ENCODE measurements around the gene EXD2.
"Not testable (repeated sequence)": the region's sequence is repeated elsewhere in the genome, so short reads cannot be mapped to it uniquely, and the experiment has no call there.

The EXD2 gene, protein sequence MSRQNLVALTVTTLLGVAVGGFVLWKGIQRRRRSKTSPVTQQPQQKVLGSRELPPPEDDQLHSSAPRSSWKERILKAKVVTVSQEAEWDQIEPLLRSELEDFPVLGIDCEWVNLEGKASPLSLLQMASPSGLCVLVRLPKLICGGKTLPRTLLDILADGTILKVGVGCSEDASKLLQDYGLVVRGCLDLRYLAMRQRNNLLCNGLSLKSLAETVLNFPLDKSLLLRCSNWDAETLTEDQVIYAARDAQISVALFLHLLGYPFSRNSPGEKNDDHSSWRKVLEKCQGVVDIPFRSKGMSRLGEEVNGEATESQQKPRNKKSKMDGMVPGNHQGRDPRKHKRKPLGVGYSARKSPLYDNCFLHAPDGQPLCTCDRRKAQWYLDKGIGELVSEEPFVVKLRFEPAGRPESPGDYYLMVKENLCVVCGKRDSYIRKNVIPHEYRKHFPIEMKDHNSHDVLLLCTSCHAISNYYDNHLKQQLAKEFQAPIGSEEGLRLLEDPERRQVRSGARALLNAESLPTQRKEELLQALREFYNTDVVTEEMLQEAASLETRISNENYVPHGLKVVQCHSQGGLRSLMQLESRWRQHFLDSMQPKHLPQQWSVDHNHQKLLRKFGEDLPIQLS

DNA sequence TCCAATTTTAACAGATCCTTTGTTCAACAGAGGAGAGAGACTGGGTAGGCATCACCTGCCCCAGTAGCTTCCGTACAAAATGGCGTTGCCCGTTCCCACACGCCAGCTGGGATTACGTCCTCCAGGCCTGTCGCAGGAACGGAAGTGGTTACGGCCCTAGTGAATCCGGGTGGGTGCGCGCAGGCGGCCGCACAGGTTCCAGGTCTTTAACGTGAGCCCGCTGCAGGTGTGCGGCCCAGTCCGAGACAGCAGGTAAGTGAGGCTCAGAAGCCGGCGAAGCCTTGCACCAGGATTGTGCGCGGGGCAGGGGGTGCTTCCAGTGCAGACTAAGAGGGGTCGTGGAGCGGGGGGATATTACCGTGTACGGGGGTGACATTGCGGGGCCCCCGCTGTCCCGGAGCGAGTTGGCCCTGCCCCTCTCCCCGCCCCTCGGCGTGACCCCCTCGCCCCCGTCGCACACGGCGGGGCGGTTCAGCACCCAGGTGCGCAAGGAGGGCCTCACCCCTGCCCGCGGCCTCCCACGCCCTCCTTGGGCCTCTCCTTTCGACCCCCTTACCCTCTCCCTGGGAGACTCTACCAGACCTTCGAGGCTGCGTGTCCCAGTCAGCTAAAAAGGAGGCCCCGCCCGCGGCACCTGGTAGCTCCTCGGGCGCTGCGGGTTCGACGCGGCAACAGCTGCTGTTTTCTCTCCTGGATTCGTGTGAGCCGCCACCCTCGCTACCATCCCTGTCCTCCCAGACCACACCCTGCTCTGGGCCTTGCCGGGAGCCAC lies at the start of gene EXD2:
TSS of gene EXD2 (plus strand) at position 159 of the 772 bp plus-strand sequence. CDS start 17,973 bp downstream, outside the sequence.
- peak; percentile 83 to 86 for DNase-seq

DNA sequence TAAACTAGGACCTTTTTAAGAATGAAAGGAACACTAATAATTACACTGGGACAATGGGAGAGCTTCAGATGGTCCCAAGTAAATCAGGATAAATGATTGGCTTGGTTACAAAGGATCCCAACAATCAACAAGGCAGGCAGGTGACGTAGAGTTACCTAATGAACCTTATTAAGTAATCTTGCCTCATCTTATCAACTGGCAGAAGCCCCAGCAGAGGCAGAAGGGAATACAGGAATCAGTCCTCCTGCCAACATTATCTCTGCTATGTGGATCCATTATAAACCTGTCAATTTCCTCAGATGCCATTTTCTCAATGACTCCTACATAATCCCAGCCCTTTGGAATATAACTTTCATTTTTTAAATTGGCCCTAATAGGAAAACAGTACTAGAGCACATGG lies 49.7 kb upstream of the EXD2 start:
- DNase-seq, result no peak

DNA sequence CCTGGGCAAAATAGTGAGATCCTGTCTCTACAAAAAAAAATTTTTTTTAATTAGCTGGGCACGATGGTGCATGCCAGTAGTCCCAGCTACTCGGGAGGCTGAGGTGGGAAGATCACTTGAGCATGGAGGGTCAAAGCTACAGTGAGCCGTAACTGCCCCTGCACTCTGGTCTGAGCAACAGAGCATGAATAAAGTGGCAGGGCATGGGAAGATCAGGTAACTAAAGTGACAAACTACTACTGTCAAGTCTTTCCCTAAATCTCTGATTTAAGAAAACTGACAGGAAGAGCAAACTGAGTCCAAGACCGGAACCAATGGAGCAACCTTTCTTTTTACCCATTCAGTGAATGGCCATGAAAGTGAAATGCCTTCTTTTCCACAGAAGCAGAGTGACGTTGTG lies 49.2 kb upstream of the EXD2 start:
- no peak for DNase-seq

DNA sequence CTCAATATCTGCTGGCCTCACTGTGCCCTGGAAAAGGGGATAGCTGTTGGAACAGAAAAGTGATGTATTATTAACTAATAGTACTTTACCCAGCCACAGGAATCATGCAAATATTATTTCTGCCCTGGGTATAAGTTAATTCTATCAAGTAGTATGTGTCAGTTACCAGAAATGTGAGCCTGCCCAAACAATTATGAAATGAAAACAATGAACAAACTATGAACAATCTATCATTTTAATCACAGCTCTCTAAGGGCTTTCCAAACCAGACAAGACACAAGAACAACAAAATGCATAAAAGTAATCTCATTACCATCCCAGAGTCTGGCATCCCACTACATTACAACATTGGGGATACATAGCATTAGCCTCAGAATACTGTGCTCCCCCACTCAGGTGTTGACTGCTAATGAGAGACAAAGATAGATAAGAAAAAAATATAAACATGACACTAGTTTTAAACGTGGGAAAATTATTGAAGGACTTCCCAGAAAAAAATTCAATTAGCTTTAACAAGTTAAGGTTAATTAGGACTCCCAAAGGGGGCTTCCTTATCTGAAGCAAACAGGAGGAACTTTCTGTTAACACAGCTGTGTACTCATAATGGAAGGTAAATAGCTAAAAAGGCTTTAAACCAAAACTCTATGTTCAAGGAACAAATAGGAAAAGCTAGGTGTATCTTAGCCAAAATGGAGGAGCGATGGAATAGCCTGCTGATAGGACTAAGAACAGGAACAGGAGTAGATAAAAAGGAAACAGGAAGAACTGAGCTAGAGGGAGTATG lies 41.6 kb upstream of the EXD2 start:
- no peak for DNase-seq

DNA sequence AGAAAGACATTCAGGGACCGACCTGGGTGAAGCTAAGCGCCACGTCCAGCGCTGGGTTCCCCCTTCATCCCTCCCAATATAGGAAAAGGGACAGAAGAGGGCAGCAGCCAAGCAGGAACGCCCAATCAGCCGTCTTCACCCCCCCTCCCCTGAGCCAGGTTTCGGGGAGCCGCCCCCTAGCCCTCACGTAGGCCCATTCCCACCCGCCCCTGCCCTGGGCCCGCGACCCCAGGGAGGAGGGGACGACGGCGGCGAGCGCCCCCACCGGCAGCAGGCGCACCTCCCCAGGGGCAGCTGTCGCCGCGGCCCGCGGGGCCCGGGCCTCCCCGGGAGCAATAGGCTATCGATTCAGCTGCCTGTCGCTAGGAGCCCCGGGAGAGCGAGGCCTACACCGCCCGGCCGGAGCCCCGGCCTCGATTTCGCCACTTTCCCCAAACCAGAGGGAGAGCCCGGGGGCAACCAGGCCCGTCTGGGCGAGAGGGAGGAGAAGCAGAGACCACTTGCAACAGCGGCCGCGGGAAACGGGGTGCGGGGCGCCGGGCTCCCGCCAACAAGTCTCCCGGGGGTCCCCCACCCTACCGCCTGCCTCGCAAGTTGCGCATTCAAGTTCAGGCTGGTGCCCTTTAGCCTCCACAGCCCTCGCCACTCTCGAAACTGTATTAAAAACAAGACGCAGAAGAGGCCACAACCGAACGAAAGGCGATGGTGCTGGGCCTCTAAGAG lies 39.7 kb upstream of the EXD2 start:
- DNase-seq, result peak; percentile 77 to 83

DNA sequence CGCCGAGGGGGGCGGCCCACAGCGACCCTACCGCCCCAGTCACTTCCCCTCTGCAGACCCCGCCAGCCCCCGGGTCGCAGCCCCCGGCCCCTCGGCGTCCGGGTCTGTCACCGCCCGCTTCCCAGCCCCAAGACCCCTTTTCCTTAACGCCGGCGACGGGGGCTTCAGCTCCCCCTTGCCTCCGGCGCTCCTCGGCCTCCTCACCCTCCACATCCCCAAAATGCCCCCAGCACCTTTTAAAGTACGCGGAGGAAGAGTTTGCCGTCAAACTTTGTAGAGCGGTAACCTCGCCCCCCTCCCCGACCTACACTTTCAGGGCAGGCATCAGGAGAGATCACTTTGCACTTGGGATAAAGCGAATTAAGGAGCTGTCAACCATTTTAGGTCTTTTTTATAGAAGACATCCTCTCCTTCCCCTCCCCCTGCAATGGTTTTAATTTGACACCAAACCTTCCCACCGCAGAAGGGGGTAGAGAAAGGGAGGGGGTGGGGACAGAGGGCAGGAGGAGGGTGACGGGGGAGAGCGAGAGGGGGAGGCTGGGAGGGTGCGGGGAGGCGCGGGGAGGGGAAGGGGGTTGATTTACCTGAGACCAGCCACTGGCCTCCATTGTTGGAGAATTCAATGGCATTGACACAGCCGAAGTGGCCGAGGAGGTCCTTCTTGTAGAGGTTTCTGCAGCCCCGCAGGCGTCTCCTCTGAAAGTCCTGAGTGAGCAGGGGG lies 39.0 kb upstream of the EXD2 start:
- DNase-seq, result no peak

DNA sequence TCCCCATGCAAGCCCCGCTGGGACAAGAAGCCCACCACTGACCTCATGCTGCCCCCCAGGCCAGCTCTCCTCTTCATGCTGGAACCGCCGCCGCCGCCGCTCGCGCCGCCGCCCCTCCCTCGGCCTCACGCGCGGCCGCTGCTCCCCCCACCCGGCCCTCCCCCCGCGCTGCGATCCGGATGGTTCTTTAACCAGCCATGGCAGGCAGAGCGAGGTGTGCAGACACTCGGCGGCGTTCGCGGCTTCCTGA lies 38.5 kb upstream of the EXD2 start, which contains the start of gene DCAF5:
TSS of gene DCAF5 (minus strand) at position 218 of the 250 bp plus-strand sequence. CDS start at position 77, 141 bp downstream.
- DNase-seq, result no peak

DNA sequence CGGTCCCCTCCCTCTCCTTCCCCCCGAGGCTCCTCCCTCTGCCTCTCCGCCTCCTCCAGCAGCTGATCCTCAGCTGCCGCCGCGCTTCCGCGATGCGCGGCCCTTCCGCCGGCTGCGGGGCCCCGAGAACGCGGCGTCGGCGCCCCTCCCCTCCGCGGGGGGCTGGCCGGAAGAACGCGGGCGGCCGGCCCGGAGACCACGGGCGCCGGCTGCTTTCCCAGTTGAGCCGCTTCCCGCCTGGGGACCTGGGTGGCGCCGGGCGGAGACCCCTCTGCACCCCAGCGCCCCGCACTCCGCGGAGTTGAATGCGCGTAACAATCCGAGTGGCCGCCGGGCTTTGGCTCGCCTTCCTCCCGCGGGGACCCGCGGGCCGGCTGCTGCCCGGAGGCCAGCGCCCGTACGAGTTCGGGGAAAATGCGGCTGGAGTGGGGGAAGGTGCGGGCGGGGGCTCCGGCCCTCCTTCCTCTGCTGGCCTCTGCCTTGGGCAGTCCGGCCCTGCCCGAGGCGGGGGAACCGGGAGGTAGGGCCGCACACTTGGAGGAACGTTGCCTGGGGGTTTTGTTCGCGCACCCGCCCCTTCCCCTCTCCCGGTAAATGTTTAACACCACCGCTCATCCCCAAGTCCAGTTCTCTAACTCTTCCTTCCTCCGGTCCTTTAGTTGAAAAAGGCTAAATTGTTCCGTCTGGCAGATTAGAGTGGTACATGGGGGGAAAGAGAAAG lies 38.0 kb upstream of the EXD2 start:
- peak; percentile 71 to 83 for DNase-seq

DNA sequence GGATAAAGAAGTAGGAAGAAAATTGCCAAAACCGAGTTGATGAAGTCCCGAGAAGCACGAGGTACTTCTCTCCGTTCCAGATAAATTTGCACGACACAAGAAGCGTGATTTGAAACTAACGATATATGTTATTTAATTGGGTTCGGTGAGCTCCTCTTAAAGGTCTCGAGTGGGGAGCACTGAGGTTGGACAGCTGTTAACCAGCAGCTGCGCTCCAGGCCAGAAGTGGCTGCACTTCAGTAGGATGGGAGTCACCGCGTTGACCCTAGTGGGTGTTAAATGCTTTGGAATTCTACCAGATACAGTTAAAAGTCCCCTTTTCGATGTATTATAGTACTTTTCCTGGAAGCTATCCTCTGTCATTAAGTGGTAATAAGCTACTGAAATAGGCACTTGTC lies 37.4 kb upstream of the EXD2 start:
- peak in 1 of 2 donors; percentile 17 for DNase-seq

DNA sequence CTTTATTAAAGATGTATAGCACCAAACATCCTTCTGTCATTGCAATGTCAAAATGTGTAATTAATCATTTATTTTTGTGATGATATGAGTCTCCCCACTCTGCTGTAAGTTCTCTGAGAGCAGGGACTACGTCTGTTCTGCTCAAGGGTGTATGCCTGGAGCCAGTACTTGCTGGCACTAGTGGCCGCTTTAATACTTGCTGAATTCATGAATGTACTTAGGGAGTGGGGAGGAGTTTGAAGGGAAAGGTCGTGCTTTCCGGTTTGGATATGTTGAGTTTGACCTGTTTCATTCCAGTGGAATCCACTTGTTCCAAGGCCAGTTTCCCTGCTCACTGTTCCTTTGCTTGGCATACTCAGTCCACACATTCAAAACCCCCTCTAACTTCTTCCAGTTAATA lies 36.5 kb upstream of the EXD2 start:
- DNase-seq, result no peak

DNA sequence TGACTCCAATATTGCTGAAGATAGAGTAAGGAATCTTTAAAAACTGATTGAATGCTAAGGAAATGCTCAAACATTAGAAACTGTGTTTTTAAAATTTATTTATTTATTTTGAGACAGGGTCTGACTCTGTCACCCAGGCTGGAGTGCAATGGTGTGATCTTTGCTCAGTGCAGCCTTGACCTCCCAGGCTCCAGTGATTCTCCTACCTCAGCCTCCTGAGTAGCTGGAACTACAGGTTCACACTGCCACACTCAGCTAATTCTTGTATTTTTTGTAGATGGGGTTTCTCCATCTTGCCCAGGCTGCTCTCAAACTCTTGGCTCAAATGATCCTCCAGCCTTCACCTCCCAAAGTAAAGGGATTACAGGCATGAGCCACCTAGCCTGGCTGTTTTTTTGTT lies 35.1 kb upstream of the EXD2 start:
- no peak for DNase-seq

DNA sequence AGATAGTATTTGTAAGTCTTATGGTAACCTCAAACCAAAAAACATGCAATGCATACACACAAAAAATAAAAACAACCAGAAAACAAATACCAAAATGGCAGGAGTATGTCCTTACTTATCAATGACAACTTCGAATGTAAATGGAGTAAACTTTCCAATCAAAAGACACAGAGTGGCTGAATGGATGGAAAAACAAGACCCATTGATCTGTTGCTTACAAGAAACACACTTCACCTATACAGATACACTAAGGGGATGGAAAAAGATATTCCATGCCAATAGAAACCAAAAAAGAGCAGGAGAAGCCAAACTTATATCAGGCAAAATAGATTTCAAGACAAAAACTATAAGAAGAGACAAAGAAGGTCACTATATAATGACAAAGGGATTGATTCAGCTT lies 29.7 kb upstream of the EXD2 start:
- DNase-seq, result no peak

DNA sequence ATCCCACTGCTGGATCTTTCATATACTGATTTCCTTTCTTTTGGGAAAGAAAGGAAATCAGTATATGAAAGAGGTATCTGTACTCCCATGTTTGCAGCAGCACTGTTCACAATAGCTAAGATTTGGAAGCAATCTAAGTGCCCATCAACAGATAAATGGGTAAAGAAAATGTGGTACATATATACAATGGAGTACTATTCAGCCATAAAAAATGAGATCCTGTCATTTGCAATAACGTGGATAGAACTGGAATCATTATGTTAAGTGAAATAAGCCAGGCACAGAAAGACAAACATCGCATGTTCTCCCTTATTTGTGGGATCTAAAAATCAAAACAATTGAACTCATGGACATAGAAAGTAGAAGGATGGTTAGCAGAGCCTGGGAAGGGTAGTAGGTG lies 25.5 kb upstream of the EXD2 start:
- not testable (repeated sequence) for DNase-seq

DNA sequence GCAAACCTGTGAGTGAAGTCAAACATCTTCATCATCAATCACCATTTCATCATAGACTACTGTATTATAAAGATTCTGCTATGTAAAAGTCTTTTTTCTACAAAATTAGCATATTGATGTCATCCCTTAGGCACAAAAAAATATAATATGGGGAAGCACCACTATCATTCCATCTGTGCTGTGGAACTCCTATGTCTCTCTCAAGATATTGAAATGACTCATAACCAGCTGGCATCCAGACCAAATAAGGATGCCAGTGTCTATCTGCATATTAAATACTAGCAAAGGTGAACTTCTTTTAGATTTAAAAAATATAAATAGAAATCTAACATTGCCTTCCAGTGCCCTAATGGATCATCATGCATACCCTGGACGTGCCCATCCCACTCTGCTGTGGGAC lies 20.5 kb upstream of the EXD2 start:
- DNase-seq, result peak in 1 of 2 donors; percentile 33

DNA sequence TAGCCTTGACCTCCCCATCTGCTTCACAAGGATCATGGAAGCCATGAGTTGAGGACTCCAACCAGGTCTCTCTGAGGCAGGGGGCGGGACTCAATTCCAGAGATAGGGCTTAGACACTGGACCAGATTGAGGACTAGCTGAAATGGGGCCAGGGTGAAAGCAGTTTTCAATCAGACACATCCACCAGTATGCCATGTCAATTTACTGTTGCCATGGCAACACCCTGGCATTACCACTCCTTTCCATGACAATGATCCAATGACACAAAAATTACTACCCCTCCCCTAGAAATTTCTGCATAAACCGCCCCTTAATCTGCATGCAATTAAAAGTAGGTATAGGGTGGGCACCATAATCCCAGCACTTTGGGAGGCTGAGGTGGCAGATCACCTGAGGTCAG lies 19.7 kb upstream of the EXD2 start:
- no peak for DNase-seq

DNA sequence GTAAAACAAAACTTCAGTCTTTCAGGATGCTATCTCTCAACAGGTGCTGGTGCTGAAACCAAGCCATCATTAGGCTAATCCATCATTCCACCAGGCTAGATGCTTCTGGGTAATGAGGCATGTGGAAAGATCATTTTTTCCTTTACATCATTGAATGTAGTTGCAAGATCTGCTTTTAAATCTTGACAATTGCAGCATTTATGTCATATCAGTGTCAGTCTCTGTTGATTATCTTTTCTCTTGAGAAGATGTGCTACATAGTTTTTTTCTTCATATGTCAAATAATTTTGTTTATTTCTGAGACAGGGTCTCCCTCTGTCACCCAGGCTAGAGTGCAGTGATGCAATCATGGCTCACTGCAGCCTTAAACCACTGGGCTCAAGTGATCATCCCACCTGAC lies 16.2 kb upstream of the EXD2 start:
- DNase-seq, result no peak

DNA sequence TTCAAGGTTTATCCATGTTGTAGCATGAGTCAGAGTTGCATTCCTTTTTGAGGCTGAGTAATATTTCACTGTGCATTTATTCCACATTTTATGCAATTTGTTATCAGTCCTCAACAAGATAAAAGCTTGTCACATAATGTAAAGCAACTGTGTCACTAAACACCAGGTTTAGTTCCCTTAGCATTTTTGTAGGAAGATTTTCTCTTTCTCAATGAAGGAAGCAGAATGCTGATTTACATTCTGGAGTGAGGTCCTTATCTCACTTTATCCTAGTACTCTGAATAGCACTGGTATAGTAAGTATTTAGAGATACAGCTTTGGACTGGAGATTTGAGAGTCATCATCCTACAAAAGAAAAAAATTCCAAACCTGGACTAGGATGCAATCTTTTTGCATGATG lies 9.8 kb upstream of the EXD2 start:
- DNase-seq, result no peak

DNA sequence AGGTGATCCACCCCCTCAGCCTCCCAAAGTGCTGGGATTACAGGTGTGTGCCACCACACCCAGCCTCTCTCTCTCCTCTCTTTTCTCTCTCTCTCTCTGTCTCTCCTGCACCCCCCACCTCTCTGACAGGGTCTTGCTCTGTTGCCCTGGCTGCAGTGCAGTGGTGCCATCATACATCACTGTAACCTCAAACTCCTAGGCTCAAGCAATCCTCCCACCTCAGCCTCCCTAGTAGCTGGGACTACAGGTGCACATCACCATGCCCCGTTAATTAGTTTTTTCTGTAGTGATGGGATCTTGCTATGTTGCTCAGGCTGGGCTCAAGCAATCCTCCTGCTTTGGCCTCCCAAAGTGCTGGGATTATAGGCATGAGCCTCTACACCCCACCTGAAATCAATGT lies 8.7 kb upstream of the EXD2 start:
- DNase-seq, result not testable (repeated sequence)

DNA sequence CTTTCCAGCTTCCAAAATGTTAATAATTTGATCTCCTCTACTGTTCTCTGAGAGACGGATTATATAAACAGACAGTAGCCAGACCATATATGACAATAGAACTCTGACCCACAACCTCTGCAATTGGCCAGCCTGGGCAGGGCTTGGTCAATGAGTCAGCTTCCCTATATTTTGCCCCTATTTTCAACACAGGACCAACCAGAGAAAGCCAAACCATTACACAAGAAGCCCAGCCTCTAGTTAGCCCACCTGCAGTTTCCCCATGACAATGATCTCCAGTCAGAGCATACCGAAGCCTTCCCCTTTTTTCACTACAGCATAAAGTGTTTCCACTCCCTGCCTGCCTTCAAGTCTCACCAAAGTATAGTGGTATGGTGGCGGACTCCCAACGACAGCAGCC lies 7.6 kb upstream of the EXD2 start:
- no peak for DNase-seq

DNA sequence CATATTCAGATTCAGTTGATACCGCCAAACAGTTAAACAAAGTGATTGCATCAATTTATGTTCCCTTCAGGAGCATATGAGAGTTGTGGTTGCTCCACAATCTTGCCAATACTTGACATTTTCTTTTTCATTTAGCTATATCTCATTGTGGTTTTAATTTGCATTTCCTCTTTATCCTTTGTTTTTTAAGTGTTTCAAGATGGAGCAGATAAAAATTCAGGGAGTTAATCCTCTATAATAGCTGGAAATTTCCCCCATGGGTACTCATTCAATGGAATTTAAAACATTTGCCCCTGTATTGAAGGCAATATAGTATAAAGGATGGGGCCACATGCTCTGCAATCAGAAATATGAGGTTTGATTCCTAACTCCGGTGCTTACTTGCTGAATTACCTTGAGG lies 1.1 kb upstream of the EXD2 start:
- no peak for DNase-seq

DNA sequence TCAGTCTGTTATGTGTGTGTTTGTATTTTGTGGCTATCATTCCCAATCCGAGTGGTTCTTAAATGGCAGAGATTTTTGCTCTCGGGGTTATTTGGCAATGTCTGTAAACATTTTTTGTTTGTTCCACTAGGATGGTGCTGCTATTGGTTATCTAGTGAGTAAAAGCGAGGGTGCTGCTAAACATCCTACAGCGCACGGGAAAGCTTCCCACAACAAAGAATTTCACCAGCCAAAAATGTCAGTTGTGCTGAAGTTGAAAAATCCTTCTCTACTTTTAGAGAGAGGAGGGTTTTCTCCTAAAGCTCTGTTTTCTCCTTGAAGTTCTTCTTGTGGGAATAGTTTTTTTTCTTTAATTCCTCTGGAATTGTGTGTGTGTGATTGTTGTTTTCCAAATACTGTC lies 2.4 kb downstream of the EXD2 start:
- no peak for DNase-seq
